ENCODE data around the gene DCUN1D5.
A peak's percentile ranks its signal among the peaks of the same experiment; 100 is the strongest.

DCUN1D5 gene

DNA sequence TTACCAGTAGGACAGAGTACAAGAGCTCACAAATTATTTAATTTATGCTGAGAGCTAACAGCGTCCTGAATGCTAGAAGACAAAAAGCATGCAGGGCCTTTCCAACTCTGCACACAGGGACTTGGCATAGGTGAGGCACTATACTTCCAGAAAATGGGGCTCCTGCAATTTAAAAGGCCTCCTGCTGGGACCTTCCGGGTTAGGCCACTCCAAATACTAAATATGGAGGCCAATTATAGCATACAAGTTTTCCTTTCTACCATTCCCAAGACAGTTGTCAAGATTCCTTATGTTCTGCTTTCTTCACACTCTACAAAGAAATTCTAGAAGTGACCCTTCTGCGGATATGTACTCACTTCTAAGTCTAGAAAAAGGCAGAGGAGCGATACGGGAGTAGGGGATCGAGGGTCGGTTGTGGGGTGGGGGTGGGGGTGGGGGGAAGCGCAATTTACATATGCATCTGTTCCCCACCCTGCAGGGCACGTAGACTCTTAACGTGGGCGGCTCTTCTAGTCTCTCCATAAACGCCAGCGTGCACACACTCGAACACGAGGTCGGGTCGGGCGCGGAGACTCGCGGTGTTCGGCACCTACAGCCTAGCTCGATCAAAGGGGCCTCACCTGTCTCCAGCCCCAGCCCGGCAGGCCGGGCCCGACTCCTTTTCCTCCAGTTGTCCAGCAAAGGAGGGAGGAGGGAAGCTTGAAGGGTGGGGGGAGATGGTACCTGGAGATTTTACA is 728 bp downstream of the DCUN1D5 start:
- peak overlapping the region; percentile 83 to 90 for H3K4me3 ChIP-seq (ENCODE audit: low read depth in 1 of 2, low read length in 2 of 2)
- H3K27ac ChIP-seq (ENCODE audit: low read depth, low read length), result peak overlapping the region; percentile 82
- H3K27me3 ChIP-seq (ENCODE audit: control insufficient read depth in 1 of 2, insufficient read depth in 2 of 2, low read length in 2 of 2), result peaks cover 0 to 3% of the 10 kb centered on the region in 2 donors
- no peaks in the 10 kb centered on the region for H3K9me3 ChIP-seq (ENCODE audit: control insufficient read depth in 1 of 2, low read length in 2 of 2)
- H3K36me3 ChIP-seq (ENCODE audit: control insufficient read depth in 1 of 2, insufficient read depth in 2 of 2, low read length in 2 of 2), result no peaks in the 10 kb centered on the region
- H3K9ac ChIP-seq (ENCODE audit: low read depth in 1 of 2, low read length in 2 of 2), result peak overlapping the region; percentile 56 to 96
- peaks cover 11 to 20% of the 10 kb centered on the region in 2 donors for H3K4me1 ChIP-seq (ENCODE audit: control insufficient read depth in 1 of 2, insufficient read depth in 2 of 2, low read length in 2 of 2)

DNA sequence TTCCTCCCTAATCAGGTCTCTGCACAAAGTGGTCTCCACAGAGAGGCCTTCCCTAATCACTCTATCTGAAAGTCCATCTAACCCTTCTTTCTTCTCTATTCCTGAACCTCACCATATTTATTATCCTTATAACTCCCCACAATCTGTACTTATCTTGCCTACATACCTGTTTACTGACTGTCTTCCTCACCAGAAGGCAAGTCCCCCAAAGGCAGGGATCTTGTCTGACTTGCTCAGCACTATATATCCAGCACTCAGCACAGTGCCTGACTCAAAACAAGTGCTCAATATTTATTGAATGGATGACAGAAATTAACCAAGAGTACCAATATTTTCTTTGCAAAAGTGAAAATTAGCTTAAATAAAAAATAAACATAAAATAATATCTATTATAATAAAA is 5.5 kb downstream of the DCUN1D5 start:
- H3K27ac ChIP-seq (ENCODE audit: low read depth, low read length), result no peak overlapping the region
- no peaks in the 10 kb centered on the region for H3K9me3 ChIP-seq (ENCODE audit: control insufficient read depth in 1 of 2, low read length in 2 of 2)
- peaks cover 3 to 6% of the 10 kb centered on the region in 2 donors for H3K36me3 ChIP-seq (ENCODE audit: control insufficient read depth in 1 of 2, insufficient read depth in 2 of 2, low read length in 2 of 2)
- no peak overlapping the region for H3K4me3 ChIP-seq (ENCODE audit: low read depth in 1 of 2, low read length in 2 of 2)
- H3K27me3 ChIP-seq (ENCODE audit: control insufficient read depth in 1 of 2, insufficient read depth in 2 of 2, low read length in 2 of 2), result no peaks in the 10 kb centered on the region
- H3K9ac ChIP-seq (ENCODE audit: low read depth in 1 of 2, low read length in 2 of 2), result no peak overlapping the region
- peaks cover 11 to 19% of the 10 kb centered on the region in 2 donors for H3K4me1 ChIP-seq (ENCODE audit: control insufficient read depth in 1 of 2, insufficient read depth in 2 of 2, low read length in 2 of 2)

GRCh38 chr11:103085758-103086365 is 6.1 kb downstream of the DCUN1D5 start:
- no peak overlapping the region for H3K27ac ChIP-seq (ENCODE audit: low read depth, low read length)
- H3K27me3 ChIP-seq (ENCODE audit: control insufficient read depth in 1 of 2, insufficient read depth in 2 of 2, low read length in 2 of 2), result no peaks in the 10 kb centered on the region
- H3K9me3 ChIP-seq (ENCODE audit: control insufficient read depth in 1 of 2, low read length in 2 of 2), result no peaks in the 10 kb centered on the region
- H3K36me3 ChIP-seq (ENCODE audit: control insufficient read depth in 1 of 2, insufficient read depth in 2 of 2, low read length in 2 of 2), result peaks cover 3 to 6% of the 10 kb centered on the region in 2 donors
- H3K9ac ChIP-seq (ENCODE audit: low read depth in 1 of 2, low read length in 2 of 2), result no peak overlapping the region
- no peak overlapping the region for H3K4me3 ChIP-seq (ENCODE audit: low read depth in 1 of 2, low read length in 2 of 2)
- H3K4me1 ChIP-seq (ENCODE audit: control insufficient read depth in 1 of 2, insufficient read depth in 2 of 2, low read length in 2 of 2), result peaks cover 8 to 15% of the 10 kb centered on the region in 2 donors

- no peaks in the 10 kb centered on the region for H3K4me1 ChIP-seq (ENCODE audit: control insufficient read depth in 1 of 2, insufficient read depth in 2 of 2, low read length in 2 of 2)
- no peak overlapping the region for H3K4me3 ChIP-seq (ENCODE audit: low read depth in 1 of 2, low read length in 2 of 2)
- no peak overlapping the region for H3K27ac ChIP-seq (ENCODE audit: low read depth, low read length)
- H3K9ac ChIP-seq (ENCODE audit: low read depth in 1 of 2, low read length in 2 of 2), result no peak overlapping the region
- H3K36me3 ChIP-seq (ENCODE audit: control insufficient read depth in 1 of 2, insufficient read depth in 2 of 2, low read length in 2 of 2), result peaks cover 16 to 47% of the 10 kb centered on the region in 2 donors
- H3K9me3 ChIP-seq (ENCODE audit: control insufficient read depth in 1 of 2, low read length in 2 of 2), result no peaks in the 10 kb centered on the region
- H3K27me3 ChIP-seq (ENCODE audit: control insufficient read depth in 1 of 2, insufficient read depth in 2 of 2, low read length in 2 of 2), result no peaks in the 10 kb centered on the region
These were observed 12.1 kb downstream of the DCUN1D5 start for GRCh38 chr11:103079833-103080232.

DNA sequence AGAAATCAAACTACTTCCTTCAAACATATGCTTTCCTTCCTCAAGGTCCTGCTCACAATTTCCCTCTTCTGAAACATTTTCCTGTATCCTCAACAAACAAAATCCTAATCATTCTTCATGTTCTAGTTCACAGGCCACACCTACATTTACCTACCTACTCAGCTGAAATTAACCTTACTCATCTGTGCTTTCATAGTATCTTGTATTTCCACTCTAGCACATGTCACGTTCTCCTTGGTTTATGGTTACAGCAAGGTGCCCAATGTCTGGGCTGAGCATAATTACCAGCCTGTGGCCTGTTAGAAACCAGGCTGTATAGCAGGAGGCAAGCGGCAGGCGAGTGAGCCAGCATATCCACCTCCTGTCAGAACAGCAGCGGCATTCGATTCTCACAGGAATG is 13.2 kb downstream of the DCUN1D5 start:
- peaks cover 16 to 49% of the 10 kb centered on the region in 2 donors for H3K36me3 ChIP-seq (ENCODE audit: control insufficient read depth in 1 of 2, insufficient read depth in 2 of 2, low read length in 2 of 2)
- H3K4me3 ChIP-seq (ENCODE audit: low read depth in 1 of 2, low read length in 2 of 2), result no peak overlapping the region
- no peaks in the 10 kb centered on the region for H3K4me1 ChIP-seq (ENCODE audit: control insufficient read depth in 1 of 2, insufficient read depth in 2 of 2, low read length in 2 of 2)
- no peak overlapping the region for H3K27ac ChIP-seq (ENCODE audit: low read depth, low read length)
- no peak overlapping the region for H3K9ac ChIP-seq (ENCODE audit: low read depth in 1 of 2, low read length in 2 of 2)
- H3K27me3 ChIP-seq (ENCODE audit: control insufficient read depth in 1 of 2, insufficient read depth in 2 of 2, low read length in 2 of 2), result no peaks in the 10 kb centered on the region
- no peaks in the 10 kb centered on the region for H3K9me3 ChIP-seq (ENCODE audit: control insufficient read depth in 1 of 2, low read length in 2 of 2)

- no peaks in the 10 kb centered on the region for H3K4me1 ChIP-seq (ENCODE audit: control insufficient read depth in 1 of 2, insufficient read depth in 2 of 2, low read length in 2 of 2)
- H3K9me3 ChIP-seq (ENCODE audit: control insufficient read depth in 1 of 2, low read length in 2 of 2), result no peaks in the 10 kb centered on the region
- no peak overlapping the region for H3K27ac ChIP-seq (ENCODE audit: low read depth, low read length)
- peaks cover 15 to 51% of the 10 kb centered on the region in 2 donors for H3K36me3 ChIP-seq (ENCODE audit: control insufficient read depth in 1 of 2, insufficient read depth in 2 of 2, low read length in 2 of 2)
- H3K9ac ChIP-seq (ENCODE audit: low read depth in 1 of 2, low read length in 2 of 2), result no peak overlapping the region
- no peak overlapping the region for H3K4me3 ChIP-seq (ENCODE audit: low read depth in 1 of 2, low read length in 2 of 2)
- H3K27me3 ChIP-seq (ENCODE audit: control insufficient read depth in 1 of 2, insufficient read depth in 2 of 2, low read length in 2 of 2), result no peaks in the 10 kb centered on the region
These were observed 14.4 kb downstream of the DCUN1D5 start for GRCh38 chr11:103077554-103077953.

DNA sequence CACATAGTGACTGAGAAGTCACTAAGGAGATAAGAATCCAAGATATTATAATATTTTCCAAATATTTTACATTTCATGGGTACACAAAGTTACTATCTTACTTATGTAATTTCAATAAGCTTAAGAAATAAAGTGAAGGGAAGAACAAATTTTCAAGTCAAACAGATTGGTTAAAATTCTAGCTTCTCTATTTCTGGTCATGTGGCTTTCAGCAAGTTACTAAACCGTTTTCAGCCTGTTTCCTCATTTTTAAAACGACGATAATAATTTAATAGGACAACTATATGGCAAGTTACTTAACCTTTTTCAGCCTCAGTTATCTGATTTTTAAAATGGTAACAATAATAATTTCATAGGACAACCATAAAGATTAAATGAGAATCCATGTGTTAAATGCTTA is 15.6 kb downstream of the DCUN1D5 start:
- Histone ChIP-seq H3K9ac (ENCODE audit: low read depth in 1 of 2, low read length in 2 of 2) (no peak overlapping the region), H3K36me3 (ENCODE audit: control insufficient read depth in 1 of 2, insufficient read depth in 2 of 2, low read length in 2 of 2) (peaks cover 10 to 47% of the 10 kb centered on the region in 2 donors), H3K27ac (ENCODE audit: low read depth, low read length) (no peak overlapping the region), H3K4me3 (ENCODE audit: low read depth in 1 of 2, low read length in 2 of 2) (no peak overlapping the region), H3K27me3 (ENCODE audit: control insufficient read depth in 1 of 2, insufficient read depth in 2 of 2, low read length in 2 of 2) (no peaks in the 10 kb centered on the region), H3K4me1 (ENCODE audit: control insufficient read depth in 1 of 2, insufficient read depth in 2 of 2, low read length in 2 of 2) (no peaks in the 10 kb centered on the region), H3K9me3 (ENCODE audit: control insufficient read depth in 1 of 2, low read length in 2 of 2) (no peaks in the 10 kb centered on the region)

DNA sequence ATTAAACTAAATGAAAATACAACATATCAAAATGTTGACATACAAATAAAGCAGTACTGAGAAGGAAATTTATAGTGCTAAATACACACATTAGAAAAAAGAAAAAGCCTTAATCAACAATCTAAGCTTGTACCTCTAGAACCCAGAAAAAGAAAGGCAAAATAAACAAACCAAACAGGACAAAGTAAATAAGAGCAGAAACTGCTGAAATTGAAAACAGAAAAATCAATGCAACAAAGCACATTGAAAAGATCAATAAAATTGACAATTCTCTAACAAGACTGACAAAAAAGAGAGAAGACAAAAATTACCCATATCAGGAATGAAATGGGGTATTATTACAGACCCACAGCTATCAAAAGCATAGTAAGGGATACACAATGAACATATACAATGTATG is 21.0 kb downstream of the DCUN1D5 start:
- Histone ChIP-seq H3K36me3 (ENCODE audit: control insufficient read depth in 1 of 2, insufficient read depth in 2 of 2, low read length in 2 of 2) (peaks cover 6 to 17% of the 10 kb centered on the region in 2 donors), H3K9me3 (ENCODE audit: control insufficient read depth in 1 of 2, low read length in 2 of 2) (no peaks in the 10 kb centered on the region), H3K4me1 (ENCODE audit: control insufficient read depth in 1 of 2, insufficient read depth in 2 of 2, low read length in 2 of 2) (peaks cover 4 to 19% of the 10 kb centered on the region in 2 donors), H3K9ac (ENCODE audit: low read depth in 1 of 2, low read length in 2 of 2) (no peak overlapping the region), H3K27me3 (ENCODE audit: control insufficient read depth in 1 of 2, insufficient read depth in 2 of 2, low read length in 2 of 2) (no peaks in the 10 kb centered on the region), H3K4me3 (ENCODE audit: low read depth in 1 of 2, low read length in 2 of 2) (no peak overlapping the region), H3K27ac (ENCODE audit: low read depth, low read length) (no peak overlapping the region)

DNA sequence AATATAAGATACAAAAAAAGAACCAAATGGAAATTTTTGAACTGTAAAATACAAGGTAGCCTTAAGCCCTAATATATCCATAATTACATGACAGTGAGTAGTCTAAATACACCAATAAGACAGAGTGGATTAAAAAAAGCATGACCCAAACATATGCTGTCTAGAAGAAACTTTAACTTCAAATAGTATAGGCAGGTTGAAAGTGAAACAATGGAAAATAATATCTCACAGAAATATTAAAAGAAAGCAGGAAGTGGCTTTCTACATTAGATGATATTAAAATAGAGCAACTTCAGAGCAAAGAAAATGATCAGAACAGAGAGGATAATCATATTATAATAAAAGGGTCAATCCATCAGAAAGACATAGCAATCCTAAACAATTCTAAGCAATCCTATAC is 21.8 kb downstream of the DCUN1D5 start:
- Histone ChIP-seq H3K27me3 (ENCODE audit: control insufficient read depth in 1 of 2, insufficient read depth in 2 of 2, low read length in 2 of 2) (no peaks in the 10 kb centered on the region), H3K9ac (ENCODE audit: low read depth in 1 of 2, low read length in 2 of 2) (no peak overlapping the region), H3K9me3 (ENCODE audit: control insufficient read depth in 1 of 2, low read length in 2 of 2) (no peaks in the 10 kb centered on the region), H3K4me3 (ENCODE audit: low read depth in 1 of 2, low read length in 2 of 2) (no peak overlapping the region), H3K27ac (ENCODE audit: low read depth, low read length) (no peak overlapping the region), H3K36me3 (ENCODE audit: control insufficient read depth in 1 of 2, insufficient read depth in 2 of 2, low read length in 2 of 2) (peaks cover 6 to 10% of the 10 kb centered on the region in 2 donors), H3K4me1 (ENCODE audit: control insufficient read depth in 1 of 2, insufficient read depth in 2 of 2, low read length in 2 of 2) (peaks cover 4 to 19% of the 10 kb centered on the region in 2 donors)

DNA sequence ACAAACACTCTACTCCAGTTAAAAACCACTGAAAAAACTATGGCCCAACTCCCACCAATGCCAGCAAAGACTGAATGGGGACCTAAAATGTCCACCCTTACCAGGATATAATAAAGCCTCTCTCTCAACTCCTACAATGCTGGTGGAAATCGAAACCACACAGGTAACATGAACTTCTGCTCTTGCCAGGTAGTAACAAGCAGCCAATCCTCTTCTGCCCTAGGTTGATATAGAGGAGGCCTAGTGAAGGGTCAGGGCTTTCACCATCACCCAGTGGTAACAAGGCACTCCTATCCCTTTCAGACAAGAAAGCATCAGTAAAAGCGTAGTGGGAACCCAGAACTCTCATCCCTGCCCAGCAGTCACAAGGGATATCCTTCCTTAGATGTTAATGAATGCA is 22.6 kb downstream of the DCUN1D5 start:
- Histone ChIP-seq H3K36me3 (ENCODE audit: control insufficient read depth in 1 of 2, insufficient read depth in 2 of 2, low read length in 2 of 2) (peaks cover 6 to 7% of the 10 kb centered on the region in 2 donors), H3K9me3 (ENCODE audit: control insufficient read depth in 1 of 2, low read length in 2 of 2) (no peaks in the 10 kb centered on the region), H3K9ac (ENCODE audit: low read depth in 1 of 2, low read length in 2 of 2) (no peak overlapping the region), H3K27ac (ENCODE audit: low read depth, low read length) (no peak overlapping the region), H3K4me3 (ENCODE audit: low read depth in 1 of 2, low read length in 2 of 2) (no peak overlapping the region), H3K4me1 (ENCODE audit: control insufficient read depth in 1 of 2, insufficient read depth in 2 of 2, low read length in 2 of 2) (peaks cover 4 to 19% of the 10 kb centered on the region in 2 donors), H3K27me3 (ENCODE audit: control insufficient read depth in 1 of 2, insufficient read depth in 2 of 2, low read length in 2 of 2) (no peaks in the 10 kb centered on the region)

Measured in duodenal mucosa (tissue), 2 donors.